ENCODE data around the gene ZBP1. TPM values are rescaled to one million over a fixed set of nuclear protein-coding genes. Genes with fewer than 3 reads are reported as not detected.

ZBP1 gene
- total and polyA plus RNA-seq, 10 of the 15 experiments (the other 5 are each of a cell fraction or from before 2014, with no cell fraction given): 0.93 to 10.6 (median 4.8) TPM

DNA sequence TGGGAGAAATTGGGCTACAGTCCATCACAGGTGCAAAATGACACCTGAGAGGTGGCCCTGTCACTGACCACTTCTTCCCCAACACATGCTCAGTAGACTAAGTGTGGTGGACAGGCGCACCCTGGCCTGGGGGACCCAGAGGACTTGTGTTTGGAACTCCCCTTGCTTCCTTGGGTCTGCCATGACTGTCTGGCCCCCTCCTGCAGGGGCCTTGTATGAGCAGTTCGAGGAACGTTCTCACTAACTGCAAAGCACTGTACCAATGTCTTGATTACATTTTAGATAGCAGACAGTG, 63.3 kb downstream of the ZBP1 start:
- Histone ChIP-seq H2AFZ (ENCODE audit: control insufficient read depth, low read depth, low read length) (no peak overlapping the region), H3K4me1 (ENCODE audit: control insufficient read depth, insufficient read depth, low read length) (no peaks in the 10 kb centered on the region), H4K20me1 (ENCODE audit: control insufficient read depth, insufficient read depth) (no peaks in the 10 kb centered on the region; the same call in 1 of the 2 replicates), H3K4me2 (ENCODE audit: control insufficient read depth, insufficient read depth) (no peak overlapping the region), H3K9ac (ENCODE audit: control insufficient read depth, insufficient read depth, low read length) (no peak overlapping the region), H3K36me3 (ENCODE audit: control insufficient read depth in 2 of 2, insufficient read depth in 2 of 2, low read length in 1 of 2) (no peaks in the 10 kb centered on the region), H3K27me3 (replicated peaks in 1 of 2; ENCODE audit: control insufficient read depth in 2 of 2, insufficient read depth in 2 of 2, low read length in 1 of 2) (peaks cover 9 to 11% of the 10 kb centered on the region in 2 experiments; a peak in 3 of 4 replicates), H3K27ac (ENCODE audit: control insufficient read depth, insufficient read depth) (no peak overlapping the region), H3K9me3 (replicated peaks; ENCODE audit: control insufficient read depth, insufficient read depth, low read length) (no peaks in the 10 kb centered on the region), H3K79me2 (ENCODE audit: control insufficient read depth, insufficient read depth, low read length) (no peaks in the 10 kb centered on the region), H3K4me3 (no peak overlapping the region)
- no TSS peak for BruUV-seq (replicated peaks)
- no peak for TF ChIP-seq TAF1 (IDR thresholded peaks at IDR 0.05; ENCODE audit: borderline replicate concordance, low read depth, low read length)
- intact Hi-C loops (cut with micrococcal nuclease; ENCODE audit: unreplicated experiment): no loop called here
- 10% methylated on average over 3 of the region's 3 CpGs for WGBS (ENCODE audit: insufficient coverage, insufficient replicate concordance, low lambda C conversion rate, missing lambda C conversion rate)
- CTCF ChIA-PET: no interaction called here
- ATAC-seq (no peak), FAIRE-seq (no peak), DNase-seq (ENCODE audit: low read depth, low spot score) (no peak)
- POLR2A ChIA-PET: no interaction called here
- in situ Hi-C loops (cut with MboI): no loop called here
- SMC1A ChIA-PET (ENCODE audit: uncharacterized antibody, unreplicated experiment): no interaction called here
- RAD21 ChIA-PET (ENCODE audit: unreplicated experiment): no interaction called here

DNA sequence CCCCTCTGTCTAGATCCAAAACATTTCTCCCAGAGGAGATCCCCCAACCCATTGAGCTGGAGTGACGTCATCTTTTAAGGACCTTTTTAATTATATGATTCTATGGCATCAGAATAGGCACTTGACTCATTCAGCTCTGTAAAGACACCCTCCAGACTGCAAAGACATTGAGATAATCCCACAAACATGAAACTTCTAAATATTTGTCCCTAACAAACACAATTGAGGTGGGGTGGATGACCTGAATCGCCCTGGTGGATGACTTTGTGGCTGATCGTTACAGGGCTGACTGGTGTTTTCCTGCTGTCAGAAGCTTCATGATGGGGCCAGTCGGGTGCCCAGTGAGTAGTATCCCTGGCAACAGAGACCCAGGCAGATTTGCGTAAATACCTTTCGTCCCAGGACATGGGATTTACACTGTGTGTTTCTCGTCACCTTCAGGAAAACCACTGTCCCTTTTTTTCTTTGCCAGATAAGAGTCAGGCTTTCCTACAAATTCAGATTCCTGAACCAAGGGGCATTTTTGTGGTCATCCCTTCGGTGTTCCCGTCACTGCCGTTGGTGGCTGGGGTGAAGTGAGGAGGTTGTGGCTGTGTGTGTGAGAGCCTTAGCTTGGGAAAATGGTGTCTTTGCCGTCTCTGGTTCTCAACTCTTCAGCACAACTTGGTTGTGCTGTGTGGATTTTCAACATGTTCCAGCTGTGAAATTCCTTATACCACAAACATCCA, 64.6 kb downstream of the ZBP1 start:
- ChIA-PET RAD21 (ENCODE audit: unreplicated experiment) (no interaction called here), SMC1A (ENCODE audit: uncharacterized antibody, unreplicated experiment) (no interaction called here), POLR2A (no interaction called here), CTCF (no interaction called here)
- Histone ChIP-seq H3K4me1 (ENCODE audit: control insufficient read depth, insufficient read depth, low read length) (no peaks in the 10 kb centered on the region), H3K9ac (ENCODE audit: control insufficient read depth, insufficient read depth, low read length) (no peak overlapping the region), H3K9me3 (replicated peaks; ENCODE audit: control insufficient read depth, insufficient read depth, low read length) (no peaks in the 10 kb centered on the region), H3K4me2 (ENCODE audit: control insufficient read depth, insufficient read depth) (no peak overlapping the region), H4K20me1 (ENCODE audit: control insufficient read depth, insufficient read depth) (no peaks in the 10 kb centered on the region; the same call in 1 of the 2 replicates), H3K4me3 (no peak overlapping the region), H3K36me3 (ENCODE audit: control insufficient read depth in 2 of 2, insufficient read depth in 2 of 2, low read length in 1 of 2) (no peaks in the 10 kb centered on the region), H2AFZ (ENCODE audit: control insufficient read depth, low read depth, low read length) (no peak overlapping the region), H3K79me2 (ENCODE audit: control insufficient read depth, insufficient read depth, low read length) (no peaks in the 10 kb centered on the region), H3K27ac (ENCODE audit: control insufficient read depth, insufficient read depth) (no peak overlapping the region), H3K27me3 (replicated peaks in 1 of 2; ENCODE audit: control insufficient read depth in 2 of 2, insufficient read depth in 2 of 2, low read length in 1 of 2) (peaks cover 9% of the 10 kb centered on the region in 2 experiments; a peak in 3 of 4 replicates)
- intact Hi-C loops (cut with micrococcal nuclease; ENCODE audit: unreplicated experiment) (no loop called here), in situ Hi-C loops (cut with MboI) (no loop called here)
- BruUV-seq (replicated peaks): no TSS peak
- ATAC-seq: no peak
- no peak for DNase-seq (ENCODE audit: low read depth, low spot score)
- TF ChIP-seq ZZZ3 (IDR thresholded peaks at IDR 0.05; ENCODE audit: control insufficient read depth, insufficient read length, low read depth): no peak
- no peak for TF ChIP-seq KLF5 (IDR thresholded peaks at IDR 0.05; ENCODE audit: partially characterized antibody)
- TF ChIP-seq CREB1 (IDR thresholded peaks at IDR 0.05; ENCODE audit: low read depth): no peak
- peak; percentile 30; the same call in 1 of the 2 replicates for TF ChIP-seq ATF7 (IDR thresholded peaks at IDR 0.05; ENCODE audit: low read depth)
- no peak for TF ChIP-seq MTA3 (IDR thresholded peaks at IDR 0.05; ENCODE audit: borderline replicate concordance, low read length)
- TF ChIP-seq CREM (IDR thresholded peaks at IDR 0.05; ENCODE audit: low read depth): no peak
- TF ChIP-seq, protein P1, sequence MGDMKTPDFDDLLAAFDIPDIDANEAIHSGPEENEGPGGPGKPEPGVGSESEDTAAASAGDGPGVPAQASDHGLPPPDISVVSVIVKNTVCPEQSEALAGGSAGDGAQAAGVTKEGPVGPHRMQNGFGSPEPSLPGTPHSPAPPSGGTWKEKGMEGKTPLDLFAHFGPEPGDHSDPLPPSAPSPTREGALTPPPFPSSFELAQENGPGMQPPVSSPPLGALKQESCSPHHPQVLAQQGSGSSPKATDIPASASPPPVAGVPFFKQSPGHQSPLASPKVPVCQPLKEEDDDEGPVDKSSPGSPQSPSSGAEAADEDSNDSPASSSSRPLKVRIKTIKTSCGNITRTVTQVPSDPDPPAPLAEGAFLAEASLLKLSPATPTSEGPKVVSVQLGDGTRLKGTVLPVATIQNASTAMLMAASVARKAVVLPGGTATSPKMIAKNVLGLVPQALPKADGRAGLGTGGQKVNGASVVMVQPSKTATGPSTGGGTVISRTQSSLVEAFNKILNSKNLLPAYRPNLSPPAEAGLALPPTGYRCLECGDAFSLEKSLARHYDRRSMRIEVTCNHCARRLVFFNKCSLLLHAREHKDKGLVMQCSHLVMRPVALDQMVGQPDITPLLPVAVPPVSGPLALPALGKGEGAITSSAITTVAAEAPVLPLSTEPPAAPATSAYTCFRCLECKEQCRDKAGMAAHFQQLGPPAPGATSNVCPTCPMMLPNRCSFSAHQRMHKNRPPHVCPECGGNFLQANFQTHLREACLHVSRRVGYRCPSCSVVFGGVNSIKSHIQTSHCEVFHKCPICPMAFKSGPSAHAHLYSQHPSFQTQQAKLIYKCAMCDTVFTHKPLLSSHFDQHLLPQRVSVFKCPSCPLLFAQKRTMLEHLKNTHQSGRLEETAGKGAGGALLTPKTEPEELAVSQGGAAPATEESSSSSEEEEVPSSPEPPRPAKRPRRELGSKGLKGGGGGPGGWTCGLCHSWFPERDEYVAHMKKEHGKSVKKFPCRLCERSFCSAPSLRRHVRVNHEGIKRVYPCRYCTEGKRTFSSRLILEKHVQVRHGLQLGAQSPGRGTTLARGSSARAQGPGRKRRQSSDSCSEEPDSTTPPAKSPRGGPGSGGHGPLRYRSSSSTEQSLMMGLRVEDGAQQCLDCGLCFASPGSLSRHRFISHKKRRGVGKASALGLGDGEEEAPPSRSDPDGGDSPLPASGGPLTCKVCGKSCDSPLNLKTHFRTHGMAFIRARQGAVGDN (IDR thresholded peaks at IDR 0.05): no peak
- whole genome bisulfite sequencing (ENCODE audit: insufficient coverage, insufficient replicate concordance, low lambda C conversion rate, missing lambda C conversion rate): 36% methylated on average over 11 of the region's 11 CpGs
- FAIRE-seq: no peak
